IPS DF 6.9 (cell line): ENCODE data around the gene DNAL1.

Experiments used
- DNase-seq: peaks from one replicate; pipeline ENCODE4 v3.0.0-alpha.2; 2013; ENCODE audit warnings: low read depth, low spot score
- H3K27ac ChIP-seq: one replicate; pipeline ENCODE4 v1.5.1; 2013; ENCODE audit warnings: low read length, control low read depth
- H3K27me3 ChIP-seq: 2 replicates; pipeline ENCODE4 v1.6.1; 2013; ENCODE audit warnings: mild to moderate bottlenecking, low read length; ENCODE audit not compliant: control insufficient read depth, insufficient read depth
- H3K36me3 ChIP-seq: 2 replicates; pipeline ENCODE4 v1.6.1; 2013; ENCODE audit warnings: low read length; ENCODE audit not compliant: control insufficient read depth, insufficient read depth
- H3K4me1 ChIP-seq: 2 replicates; pipeline ENCODE4 v1.6.1; 2013; ENCODE audit warnings: low read length; ENCODE audit not compliant: control insufficient read depth, insufficient read depth
- H3K4me3 ChIP-seq: 2 replicates; pipeline ENCODE4 v1.5.1; 2013; ENCODE audit warnings: mild to moderate bottlenecking, low read length
- H3K9me3 ChIP-seq: 2 replicates; pipeline ENCODE4 v1.6.1; 2013; ENCODE audit warnings: low read length, inconsistent platforms; ENCODE audit not compliant: control insufficient read depth, insufficient read depth
- WGBS: extraction: QIAGEN DNeasy Blood & Tissue Kit; methylation state at CpG from one replicate; pipeline ENCODE4 v1.1.7; 2013; ENCODE audit warnings: mixed read lengths, missing lambda C conversion rate; ENCODE audit not compliant: insufficient read length, insufficient coverage; 5-methylcytosine and 5-hydroxymethylcytosine counted together

Gene DNAL1

GRCh38 chr14:73644531-73645247 lies at the start of gene DNAL1:
TSS of gene DNAL1 (plus strand) at chr14:73644986. CDS start at chr14:73645040, 54 bp downstream.
- no CpG with 5 or more reads among the region's 43 CpGs for WGBS
- no peaks in the 10 kb centered on the region for H3K27me3 ChIP-seq
- no peaks in the 10 kb centered on the region for H3K4me1 ChIP-seq
- H3K9me3 ChIP-seq, result no peaks in the 10 kb centered on the region
- H3K4me3 ChIP-seq, result peak within 1 kb of the TSS; percentile 92
- peak; percentile 79 for DNase-seq
- no peak within 1 kb of the TSS for H3K27ac ChIP-seq
- H3K36me3 ChIP-seq, result no peaks in the 10 kb centered on the region

- H3K9me3 ChIP-seq, result no peaks in the 10 kb centered on the region
- H3K4me3 ChIP-seq, result no peak overlapping the region
- H3K27me3 ChIP-seq, result no peaks in the 10 kb centered on the region
- no peak for DNase-seq
- H3K4me1 ChIP-seq, result no peaks in the 10 kb centered on the region
- H3K27ac ChIP-seq, result no peak overlapping the region
- H3K36me3 ChIP-seq, result no peaks in the 10 kb centered on the region
Observed at GRCh38 chr14:73599499-73599898, 45.3 kb upstream of the DNAL1 start.

GRCh38 chr14:73602994-73603393 lies 41.8 kb upstream of the DNAL1 start:
- H3K9me3 ChIP-seq, result no peaks in the 10 kb centered on the region
- no peaks in the 10 kb centered on the region for H3K27me3 ChIP-seq
- no peaks in the 10 kb centered on the region for H3K36me3 ChIP-seq
- WGBS, result no CpG with 5 or more reads among the region's 3 CpGs
- no peak for DNase-seq
- H3K4me1 ChIP-seq, result no peaks in the 10 kb centered on the region
- H3K27ac ChIP-seq, result no peak overlapping the region
- H3K4me3 ChIP-seq, result no peak overlapping the region

- Histone ChIP-seq H3K4me1 (no peaks in the 10 kb centered on the region), H3K27ac (no peak overlapping the region), H3K4me3 (no peak overlapping the region), H3K36me3 (no peaks in the 10 kb centered on the region), H3K27me3 (no peaks in the 10 kb centered on the region), H3K9me3 (no peaks in the 10 kb centered on the region)
- no CpG with 5 or more reads among the region's 3 CpGs for WGBS
- DNase-seq, result no peak
Observed at GRCh38 chr14:73606271-73606670, 38.5 kb upstream of the DNAL1 start.

GRCh38 chr14:73607241-73607640 lies 37.5 kb upstream of the DNAL1 start:
- Histone ChIP-seq H3K4me1 (no peaks in the 10 kb centered on the region), H3K27ac (no peak overlapping the region), H3K9me3 (no peaks in the 10 kb centered on the region), H3K27me3 (no peaks in the 10 kb centered on the region), H3K4me3 (no peak overlapping the region), H3K36me3 (no peaks in the 10 kb centered on the region)
- DNase-seq, result no peak
- WGBS, result no CpG with 5 or more reads among the region's 1 CpG

GRCh38 chr14:73610687-73611086 lies 34.1 kb upstream of the DNAL1 start:
- Histone ChIP-seq H3K4me3 (no peak overlapping the region), H3K4me1 (no peaks in the 10 kb centered on the region), H3K27me3 (peaks cover 3% of the 10 kb centered on the region; the same call in 1 of the 2 replicates), H3K9me3 (no peaks in the 10 kb centered on the region), H3K27ac (no peak overlapping the region), H3K36me3 (no peaks in the 10 kb centered on the region)
- no CpG with 5 or more reads among the region's 2 CpGs for WGBS
- DNase-seq, result no peak

GRCh38 chr14:73612339-73613045 lies 32.3 kb upstream of the DNAL1 start, which contains the start of gene ACOT6:
TSS of gene ACOT6 (plus strand) at chr14:73612517. CDS start at chr14:73612572, 55 bp downstream.
- no peaks in the 10 kb centered on the region for H3K9me3 ChIP-seq
- peaks cover 3% of the 10 kb centered on the region; the same call in 1 of the 2 replicates for H3K27me3 ChIP-seq
- H3K4me1 ChIP-seq, result no peaks in the 10 kb centered on the region
- no peaks in the 10 kb centered on the region for H3K36me3 ChIP-seq
- peak within 1 kb of the TSS; percentile 93 for H3K4me3 ChIP-seq
- H3K27ac ChIP-seq, result no peak within 1 kb of the TSS
- WGBS, result no CpG with 5 or more reads among the region's 84 CpGs
- DNase-seq, result no peak

- H3K36me3 ChIP-seq, result no peaks in the 10 kb centered on the region
- peaks cover 3% of the 10 kb centered on the region; the same call in 1 of the 2 replicates for H3K27me3 ChIP-seq
- H3K27ac ChIP-seq, result no peak overlapping the region
- peak overlapping the region; percentile 93 for H3K4me3 ChIP-seq
- H3K4me1 ChIP-seq, result no peaks in the 10 kb centered on the region
- DNase-seq, result no peak
- no peaks in the 10 kb centered on the region for H3K9me3 ChIP-seq
- WGBS, result no CpG with 5 or more reads among the region's 13 CpGs
Observed at GRCh38 chr14:73613046-73613383, 31.8 kb upstream of the DNAL1 start.

- no peaks in the 10 kb centered on the region for H3K9me3 ChIP-seq
- H3K4me3 ChIP-seq, result no peak overlapping the region
- H3K27ac ChIP-seq, result no peak overlapping the region
- WGBS, result no CpG with 5 or more reads among the region's 3 CpGs
- H3K4me1 ChIP-seq, result no peaks in the 10 kb centered on the region
- H3K27me3 ChIP-seq, result peaks cover 3% of the 10 kb centered on the region; the same call in 1 of the 2 replicates
- no peak for DNase-seq
- no peaks in the 10 kb centered on the region for H3K36me3 ChIP-seq
Observed at GRCh38 chr14:73613419-73613963, 31.3 kb upstream of the DNAL1 start.

- Histone ChIP-seq H3K27ac (no peak overlapping the region), H3K27me3 (peaks cover 3% of the 10 kb centered on the region; the same call in 1 of the 2 replicates), H3K36me3 (no peaks in the 10 kb centered on the region), H3K4me1 (no peaks in the 10 kb centered on the region), H3K9me3 (no peaks in the 10 kb centered on the region), H3K4me3 (no peak overlapping the region)
- WGBS, result no CpG with 5 or more reads among the region's 4 CpGs
- no peak for DNase-seq
Observed at GRCh38 chr14:73616831-73617230, 28.0 kb upstream of the DNAL1 start.
